Vagina (tissue), 2 donors: ENCODE results near the gene UBE2E3. TPM values are rescaled to one million over a fixed set of nuclear protein-coding genes. Genes with fewer than 3 reads are reported as not detected.

Source experiments
- DNase-seq, 2 donors: peaks; one replicate each; pipeline ENCODE4 v3.0.0-alpha.2; 2017; ENCODE audit errors: extremely low spot score in 2 of 2
- H3K27ac ChIP-seq: fragments of 200-600 bp; sonication (generic); one replicate; pipeline ENCODE4 v1.5.1; 2019
- H3K27me3 ChIP-seq: fragments of 200-600 bp; sonication (generic); one replicate; pipeline ENCODE4 v1.5.1; 2019
- H3K36me3 ChIP-seq, 2 donors: fragments of 200-600 bp; sonication (generic); one replicate each; pipeline ENCODE4 v1.5.1; 2017 to 2019
- H3K4me1 ChIP-seq: fragments of 200-600 bp; sonication (generic); one replicate; pipeline ENCODE4 v1.5.1; 2019
- H3K4me3 ChIP-seq, 2 donors: fragments of 200-600 bp; sonication (generic); 1 replicate in 1 of 2; 2 replicates in 1 of 2; pipeline ENCODE4 v1.5.1; 2016 to 2019
- H3K9me3 ChIP-seq: fragments of 200-600 bp; sonication (generic); one replicate; pipeline ENCODE4 v1.5.1; 2019
- CTCF ChIP-seq, 3 experiments: fragments of 450-650 bp in 2 of 3; fragments of 200-600 bp in 1 of 3; sonication (generic) in 1 of 3; IDR thresholded peaks; one replicate each; pipeline ENCODE4 v1.5.1; 2017 to 2019; ENCODE audit warnings: antibody characterized with exemption in 3 of 3, mild to moderate bottlenecking in 2 of 3, moderate library complexity in 2 of 3
- POLR2A ChIP-seq, 2 donors: fragments of 450-650 bp; IDR thresholded peaks; one replicate each; pipeline ENCODE4 v1.6.1; 2017; ENCODE audit warnings: antibody characterized with exemption in 2 of 2, mild to moderate bottlenecking in 2 of 2, moderate library complexity in 2 of 2
- POLR2AphosphoS5 ChIP-seq, 2 donors: sonication (generic); formaldehyde crosslinking; IDR thresholded peaks; one replicate each; pipeline ENCODE4 v1.9.0; 2017; ENCODE audit warnings: antibody characterized with exemption in 2 of 2, mild to moderate bottlenecking in 2 of 2, low read depth in 1 of 2; ENCODE audit not compliant: insufficient read depth in 1 of 2
- intact Hi-C: fragments of 100-400 bp; cut with DNase I; formaldehyde crosslinking; loops from one replicate; pipeline ENCODE4 v1.15.1; 2023
- total RNA-seq: library from RNA; depleted of rRNA; stranded (reverse); fragments of >200 nt; gene quantifications from one replicate; pipeline ENCODE4 v1.2.3, GENCODE V29; 2016

UBE2E3 gene
- total RNA-seq, 1 donor from 2014 or later: 59.9 TPM

- no peak overlapping the region for H3K4me3 ChIP-seq
- intact Hi-C loops: no loop called here
- no peaks in the 10 kb centered on the region for H3K27me3 ChIP-seq
- H3K27ac ChIP-seq: no peak overlapping the region
- H3K4me1 ChIP-seq: peaks cover 12% of the 10 kb centered on the region
- TF ChIP-seq CTCF (IDR thresholded peaks at IDR 0.05) (no peak), POLR2A (IDR thresholded peaks at IDR 0.05) (no peak), POLR2AphosphoS5 (IDR thresholded peaks at IDR 0.05; ENCODE audit: insufficient read depth in 1 of 2, low read depth in 1 of 2) (no peak)
- no peaks in the 10 kb centered on the region for H3K36me3 ChIP-seq
- H3K9me3 ChIP-seq: no peaks in the 10 kb centered on the region
- no peak for DNase-seq
These were observed 9.9 kb downstream of the UBE2E3 start for GRCh38 chr2:180990337-180990736.

DNA sequence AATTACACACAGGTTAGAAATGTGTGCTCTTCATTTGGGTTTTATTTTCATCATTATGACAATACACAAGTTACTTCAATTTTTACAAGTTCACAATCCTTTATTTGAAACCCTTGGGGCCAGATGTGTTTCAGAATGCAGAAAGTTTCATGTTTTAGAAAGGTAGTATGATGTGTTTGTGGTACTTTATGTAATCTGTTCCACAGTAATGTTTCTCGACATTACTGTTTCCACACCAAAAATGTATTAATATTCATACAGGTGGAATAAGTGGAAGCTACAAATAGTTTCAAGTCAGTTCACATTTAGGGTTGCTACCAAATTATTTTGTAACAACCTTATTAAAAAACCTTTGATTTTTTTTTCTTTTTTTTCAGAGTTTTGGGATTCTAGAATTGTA is 10.4 kb downstream of the UBE2E3 start:
- Histone ChIP-seq H3K27me3 (no peaks in the 10 kb centered on the region), H3K27ac (no peak overlapping the region), H3K4me3 (no peak overlapping the region), H3K36me3 (no peaks in the 10 kb centered on the region), H3K9me3 (no peaks in the 10 kb centered on the region), H3K4me1 (peaks cover 12% of the 10 kb centered on the region)
- TF ChIP-seq POLR2AphosphoS5 (IDR thresholded peaks at IDR 0.05; ENCODE audit: insufficient read depth in 1 of 2, low read depth in 1 of 2): no peak
- no peak for TF ChIP-seq POLR2A (IDR thresholded peaks at IDR 0.05)
- TF ChIP-seq CTCF (IDR thresholded peaks at IDR 0.05): no peak
- no peak for DNase-seq
- intact Hi-C loops: no loop called here

DNA sequence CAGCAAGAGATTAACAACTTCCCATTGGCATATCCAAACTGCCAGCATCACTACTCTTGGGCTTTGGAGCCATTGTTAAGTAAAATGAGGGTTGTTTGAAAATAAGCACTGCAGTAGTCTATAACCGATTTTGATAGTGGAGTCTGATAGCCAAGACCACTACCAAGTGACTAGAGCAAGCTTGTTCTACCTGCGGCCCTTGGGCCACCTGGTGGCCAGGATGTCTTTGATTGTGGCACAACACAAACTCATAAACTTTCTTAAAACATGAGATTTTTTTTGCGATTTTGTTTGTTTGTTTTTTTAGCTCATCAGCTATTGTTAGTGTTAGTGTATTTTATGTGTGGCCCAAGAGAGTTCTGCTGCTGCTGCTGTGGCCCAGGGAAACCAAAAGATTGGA is 11.0 kb downstream of the UBE2E3 start:
- Histone ChIP-seq H3K27ac (no peak overlapping the region), H3K9me3 (no peaks in the 10 kb centered on the region), H3K27me3 (no peaks in the 10 kb centered on the region), H3K36me3 (no peaks in the 10 kb centered on the region), H3K4me1 (peaks cover 12% of the 10 kb centered on the region), H3K4me3 (no peak overlapping the region)
- intact Hi-C loops: no loop called here
- no peak for DNase-seq
- TF ChIP-seq CTCF (IDR thresholded peaks at IDR 0.05) (no peak), POLR2A (IDR thresholded peaks at IDR 0.05) (no peak), POLR2AphosphoS5 (IDR thresholded peaks at IDR 0.05; ENCODE audit: insufficient read depth in 1 of 2, low read depth in 1 of 2) (no peak)

GRCh38 chr2:180991820-180992219 is 11.4 kb downstream of the UBE2E3 start:
- no peaks in the 10 kb centered on the region for H3K27me3 ChIP-seq
- H3K36me3 ChIP-seq: no peaks in the 10 kb centered on the region
- H3K27ac ChIP-seq: no peak overlapping the region
- DNase-seq: no peak
- H3K9me3 ChIP-seq: no peaks in the 10 kb centered on the region
- intact Hi-C loops: no loop called here
- TF ChIP-seq POLR2A (IDR thresholded peaks at IDR 0.05) (no peak), POLR2AphosphoS5 (IDR thresholded peaks at IDR 0.05; ENCODE audit: insufficient read depth in 1 of 2, low read depth in 1 of 2) (no peak), CTCF (IDR thresholded peaks at IDR 0.05) (no peak)
- no peak overlapping the region for H3K4me3 ChIP-seq
- peaks cover 12% of the 10 kb centered on the region for H3K4me1 ChIP-seq

GRCh38 chr2:180992994-180993393 is 12.6 kb downstream of the UBE2E3 start:
- no peak for DNase-seq
- no peak overlapping the region for H3K4me3 ChIP-seq
- intact Hi-C loops: no loop called here

More at GRCh38 chr2:180992994-180993393, 12.6 kb downstream of the UBE2E3 start:
- no peak overlapping the region for H3K27ac ChIP-seq
- no peaks in the 10 kb centered on the region for H3K9me3 ChIP-seq
- H3K36me3 ChIP-seq: no peaks in the 10 kb centered on the region
- H3K27me3 ChIP-seq: no peaks in the 10 kb centered on the region
- no peak for TF ChIP-seq CTCF (IDR thresholded peaks at IDR 0.05)
- H3K4me1 ChIP-seq: peaks cover 12% of the 10 kb centered on the region
